Bronchial epithelial cell (primary cell): ENCODE results near the gene RAB3GAP1. TPM values are rescaled to one million over a fixed set of nuclear protein-coding genes. Genes with fewer than 3 reads are reported as not detected.

Source experiments
- DNase-seq: peaks from one replicate; pipeline ENCODE4 v3.0.0-alpha.2; 2010; ENCODE audit warnings: low read depth
- FAIRE-seq: peaks from 2 replicates; lab custom pipeline; 2011; peaks lifted over from hg19 to GRCh38; lab: Jason Lieb, UNC
- H3K27me3 ChIP-seq: 2 replicates; pipeline ENCODE4 v1.5.1; 2011; ENCODE audit warnings: low read length; ENCODE audit not compliant: control insufficient read depth, insufficient read depth
- H3K36me3 ChIP-seq: 2 replicates; pipeline ENCODE4 v1.5.1; 2011; ENCODE audit warnings: low read length; ENCODE audit not compliant: control insufficient read depth, insufficient read depth
- H3K4me3 ChIP-seq: 2 replicates; pipeline ENCODE4 v1.5.1; 2011; ENCODE audit warnings: mild to moderate bottlenecking, low read depth, low read length, control low read depth
- CTCF ChIP-seq: IDR thresholded peaks from 2 replicates; pipeline ENCODE4 v1.5.1; 2011; ENCODE audit warnings: mild to moderate bottlenecking, moderate library complexity, low read length, control low read depth, inconsistent platforms; ENCODE audit not compliant: insufficient read depth, severe bottlenecking
- total RNA-seq: library from RNA; depleted of rRNA; stranded (reverse); fragments of >200 nt; gene quantifications from 2 replicates; pipeline ENCODE4 v1.2.1, GENCODE V29; 2014

Gene RAB3GAP1
- total RNA-seq, 1 donor from 2014 or later = 120 TPM

- no peak for TF ChIP-seq CTCF
- FAIRE-seq (no peak), DNase-seq (no peak)
- Histone ChIP-seq H3K27me3 (no peaks in the 10 kb centered on the region), H3K4me3 (no peak overlapping the region), H3K36me3 (no peaks in the 10 kb centered on the region)
Observed at GRCh38 chr2:135218426-135218825, 166.3 kb downstream of the RAB3GAP1 start.

GRCh38 chr2:135219226-135219625 lies 167.1 kb downstream of the RAB3GAP1 start:
- H3K36me3 ChIP-seq = no peaks in the 10 kb centered on the region
- TF ChIP-seq CTCF = no peak
- FAIRE-seq = no peak
- H3K27me3 ChIP-seq = no peaks in the 10 kb centered on the region
- no peak overlapping the region for H3K4me3 ChIP-seq
- peak; percentile 18 for DNase-seq

Other genes starting within 250 kb of the RAB3GAP1 start
- not detected in 2 replicates for gene ACMSD, start 213.7 kb upstream of the RAB3GAP1 start, total RNA-seq
- gene CCNT2, start 133.5 kb upstream of the RAB3GAP1 start, total RNA-seq = 24.0 and 24.3 TPM in 2 replicates
- gene MAP3K19, start 4.8 kb upstream of the RAB3GAP1 start, total RNA-seq = not detected in 2 replicates